OCI-LY1 (cell line): Measurements from ENCODE around the gene RNF13.

Experiments
- H2AFZ ChIP-seq: fragments of 200-600 bp; sonication (generic), shearing (Covaris generic); 2 replicates; pipeline ENCODE4 v1.6.0; 2014; ENCODE audit warnings: antibody characterized with exemption, mild to moderate bottlenecking, low read length
- H3F3A ChIP-seq: fragments of 200-600 bp; sonication (generic), shearing (Covaris generic); 2 replicates; pipeline ENCODE4 v1.6.0; 2014; ENCODE audit warnings: mild to moderate bottlenecking, antibody characterized with exemption, low read length, moderate library complexity; ENCODE audit not compliant: insufficient read depth
- H3K27ac ChIP-seq: fragments of 200-600 bp; sonication (generic); 2 replicates; pipeline ENCODE4 v1.5.1; 2014; ENCODE audit warnings: low read length, mixed run types, mild to moderate bottlenecking, low read depth; ENCODE audit not compliant: poor library complexity, severe bottlenecking
- H3K27me3 ChIP-seq: fragments of 200-600 bp; sonication (generic); 2 replicates; pipeline ENCODE4 v1.6.0; 2014; ENCODE audit warnings: antibody characterized with exemption, mild to moderate bottlenecking, low read length, moderate library complexity; ENCODE audit not compliant: insufficient read depth
- H3K36me3 ChIP-seq: fragments of 200-600 bp; sonication (generic); 2 replicates; pipeline ENCODE4 v1.6.1; 2014; ENCODE audit warnings: mild to moderate bottlenecking, antibody characterized with exemption, low read length, moderate library complexity, mixed read lengths; ENCODE audit not compliant: insufficient read depth
- H3K4me1 ChIP-seq: fragments of 200-600 bp; sonication (generic); 2 replicates; pipeline ENCODE4 v1.5.1; 2014; ENCODE audit warnings: mild to moderate bottlenecking, low read length, moderate library complexity; ENCODE audit not compliant: insufficient read depth, severe bottlenecking
- H3K4me2 ChIP-seq: fragments of 200-600 bp; sonication (generic), shearing (Covaris generic); 2 replicates; pipeline ENCODE4 v1.6.1; 2014; ENCODE audit warnings: low read length
- H3K4me3 ChIP-seq: fragments of 200-600 bp; sonication (generic); 2 replicates; pipeline ENCODE4 v1.5.1; 2014; ENCODE audit warnings: low read length, low read depth, mild to moderate bottlenecking, mixed read lengths; ENCODE audit not compliant: poor library complexity, severe bottlenecking
- H3K79me2 ChIP-seq: fragments of 200-600 bp; shearing (Covaris generic); 2 replicates; pipeline ENCODE4 v1.6.1; 2016; ENCODE audit warnings: mixed run types, low read length, mixed read lengths; ENCODE audit not compliant: insufficient read depth
- H3K9ac ChIP-seq: fragments of 200-600 bp; sonication (generic), shearing (Covaris generic); 2 replicates; pipeline ENCODE4 v1.6.1; 2014; ENCODE audit warnings: mild to moderate bottlenecking, low read length, mixed read lengths
- H3K9me2 ChIP-seq: fragments of 200-600 bp; sonication (generic), shearing (Covaris generic); 2 replicates; pipeline ENCODE4 v1.6.1; 2014; ENCODE audit warnings: low read depth, mild to moderate bottlenecking, low read length, mixed read lengths
- H3K9me3 ChIP-seq: fragments of 200-600 bp; shearing (Covaris generic); 2 replicates; pipeline ENCODE4 v1.6.1; 2014; ENCODE audit warnings: low read length, mixed read lengths
- H4K20me1 ChIP-seq: fragments of 200-600 bp; sonication (generic), shearing (Covaris generic); 2 replicates; pipeline ENCODE4 v1.6.0; 2016; ENCODE audit warnings: mild to moderate bottlenecking, low read length; ENCODE audit not compliant: insufficient read depth
- EZH2 ChIP-seq: fragments of 200-600 bp; sonication (generic), shearing (Covaris generic); IDR thresholded peaks from 2 replicates; pipeline ENCODE4 v1.8.0; 2017; ENCODE audit warnings: borderline replicate concordance, mixed run types, mild to moderate bottlenecking, antibody characterized with exemption, low read length, moderate library complexity, mixed read lengths
- TF ChIP-seq, protein P1 (sequence below): fragments of 200-600 bp; sonication (generic), shearing (Covaris generic); IDR thresholded peaks from 2 replicates; pipeline ENCODE4 v1.5.1; 2017; ENCODE audit warnings: mild to moderate bottlenecking, antibody characterized with exemption, low read length, moderate library complexity, mixed read lengths

Gene RNF13

DNA sequence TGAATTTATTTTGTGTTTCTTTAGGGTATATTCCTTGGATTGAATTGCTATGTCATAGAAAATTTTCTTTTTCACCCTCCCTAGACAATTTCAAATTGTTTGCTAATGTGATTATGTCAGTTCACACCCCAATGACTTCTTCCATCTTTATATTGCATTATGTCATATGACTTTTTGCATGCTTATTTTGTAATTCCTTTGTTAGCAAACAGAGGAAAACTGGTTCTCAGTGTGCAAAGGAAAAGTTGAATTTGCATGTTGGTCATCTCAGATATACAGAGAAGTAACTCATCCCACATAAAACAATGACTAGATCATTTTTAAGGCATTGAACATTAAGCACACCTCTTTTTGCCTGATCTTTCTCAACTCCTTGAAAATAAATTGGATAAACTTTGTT is 3.3 kb upstream of the RNF13 start:
- Histone ChIP-seq H3K36me3 (no peaks in the 10 kb centered on the region), H3K4me2 (no peak overlapping the region), H3K9me2 (no peaks in the 10 kb centered on the region), H3K4me3 (no peak overlapping the region), H3K9me3 (no peaks in the 10 kb centered on the region), H3K79me2 (peaks cover 11% of the 10 kb centered on the region), H3K27ac (no peak overlapping the region), H3K9ac (no peak overlapping the region), H3K27me3 (no peaks in the 10 kb centered on the region), H3F3A (no peaks in the 10 kb centered on the region), H2AFZ (no peak overlapping the region), H4K20me1 (no peaks in the 10 kb centered on the region), H3K4me1 (peaks cover 28% of the 10 kb centered on the region)
- TF ChIP-seq EZH2, result no peak
- TF ChIP-seq, protein P1, sequence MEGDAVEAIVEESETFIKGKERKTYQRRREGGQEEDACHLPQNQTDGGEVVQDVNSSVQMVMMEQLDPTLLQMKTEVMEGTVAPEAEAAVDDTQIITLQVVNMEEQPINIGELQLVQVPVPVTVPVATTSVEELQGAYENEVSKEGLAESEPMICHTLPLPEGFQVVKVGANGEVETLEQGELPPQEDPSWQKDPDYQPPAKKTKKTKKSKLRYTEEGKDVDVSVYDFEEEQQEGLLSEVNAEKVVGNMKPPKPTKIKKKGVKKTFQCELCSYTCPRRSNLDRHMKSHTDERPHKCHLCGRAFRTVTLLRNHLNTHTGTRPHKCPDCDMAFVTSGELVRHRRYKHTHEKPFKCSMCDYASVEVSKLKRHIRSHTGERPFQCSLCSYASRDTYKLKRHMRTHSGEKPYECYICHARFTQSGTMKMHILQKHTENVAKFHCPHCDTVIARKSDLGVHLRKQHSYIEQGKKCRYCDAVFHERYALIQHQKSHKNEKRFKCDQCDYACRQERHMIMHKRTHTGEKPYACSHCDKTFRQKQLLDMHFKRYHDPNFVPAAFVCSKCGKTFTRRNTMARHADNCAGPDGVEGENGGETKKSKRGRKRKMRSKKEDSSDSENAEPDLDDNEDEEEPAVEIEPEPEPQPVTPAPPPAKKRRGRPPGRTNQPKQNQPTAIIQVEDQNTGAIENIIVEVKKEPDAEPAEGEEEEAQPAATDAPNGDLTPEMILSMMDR, result no peak

DNA sequence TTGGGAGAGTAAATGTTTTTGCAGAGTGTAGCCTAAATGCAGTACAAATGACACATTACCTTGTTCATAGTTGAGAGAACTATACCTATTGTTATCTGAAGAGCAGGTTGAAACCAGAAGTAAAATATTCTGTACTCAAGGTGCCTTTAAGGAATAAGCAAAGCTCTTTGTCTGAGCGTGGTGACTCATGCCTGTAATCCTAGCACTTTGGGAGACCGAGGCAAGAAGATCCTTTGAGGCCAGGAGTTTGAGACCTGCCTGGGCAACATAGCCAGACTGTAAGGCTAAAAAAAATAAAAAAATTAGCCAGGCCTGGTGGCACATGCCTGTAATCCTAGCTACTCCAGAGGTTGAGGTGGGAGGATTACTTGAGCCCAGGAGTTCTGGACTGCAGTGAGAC is 2.2 kb upstream of the RNF13 start:
- no peak for TF ChIP-seq EZH2
- TF ChIP-seq, protein P1, result no peak
- H3K4me3 ChIP-seq, result no peak overlapping the region
- no peaks in the 10 kb centered on the region for H3F3A ChIP-seq
- no peak overlapping the region for H2AFZ ChIP-seq
- H3K9ac ChIP-seq, result no peak overlapping the region
- no peaks in the 10 kb centered on the region for H3K27me3 ChIP-seq
- no peak overlapping the region for H3K27ac ChIP-seq
- H3K4me1 ChIP-seq, result peaks cover 40% of the 10 kb centered on the region
- H3K79me2 ChIP-seq, result peaks cover 23% of the 10 kb centered on the region
- H3K4me2 ChIP-seq, result no peak overlapping the region
- H3K36me3 ChIP-seq, result 0 out of 2 replicates have a peak, but pooled peaks cover 2% of the 10 kb centered on the region
- H4K20me1 ChIP-seq, result no peaks in the 10 kb centered on the region
- H3K9me2 ChIP-seq, result no peaks in the 10 kb centered on the region
- H3K9me3 ChIP-seq, result no peaks in the 10 kb centered on the region

DNA sequence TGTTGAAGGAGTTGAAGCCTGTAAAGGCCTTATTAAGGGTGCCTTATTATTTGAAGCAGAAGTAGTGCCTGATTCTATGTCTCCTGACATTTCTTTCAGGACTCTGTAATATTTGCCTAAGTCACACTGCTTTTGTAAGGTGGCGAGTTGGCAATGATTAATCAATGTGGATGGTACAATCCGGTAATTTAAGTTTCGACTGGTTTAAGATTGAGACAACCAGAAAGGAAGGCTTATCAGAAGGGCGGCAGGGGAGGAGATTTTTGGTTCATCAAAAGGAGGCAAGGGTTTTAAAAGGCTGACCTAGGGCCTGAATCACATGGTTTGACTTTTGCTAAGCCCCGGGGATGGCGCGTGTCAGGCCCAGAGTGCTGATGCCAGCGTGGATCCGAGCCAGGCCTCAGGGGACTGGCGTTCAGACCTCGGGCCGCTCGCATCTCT is 830 bp upstream of the RNF13 start:
- peak overlapping the region; percentile 69 for H3K4me2 ChIP-seq
- H3F3A ChIP-seq, result no peaks in the 10 kb centered on the region
- H3K27me3 ChIP-seq, result no peaks in the 10 kb centered on the region
- peaks cover 41% of the 10 kb centered on the region for H3K4me1 ChIP-seq
- TF ChIP-seq, protein P1, result no peak
- TF ChIP-seq EZH2, result no peak
- H4K20me1 ChIP-seq, result no peaks in the 10 kb centered on the region
- H3K79me2 ChIP-seq, result peaks cover 36% of the 10 kb centered on the region
- peak overlapping the region; percentile 98 for H2AFZ ChIP-seq
- H3K9ac ChIP-seq, result peak overlapping the region; percentile 90
- peak overlapping the region; percentile 73 for H3K4me3 ChIP-seq
- peak overlapping the region; percentile 81 for H3K27ac ChIP-seq
- H3K36me3 ChIP-seq, result 0 out of 2 replicates have a peak, but pooled peaks cover 9% of the 10 kb centered on the region
- H3K9me2 ChIP-seq, result no peaks in the 10 kb centered on the region
- H3K9me3 ChIP-seq, result no peaks in the 10 kb centered on the region
